T-helper 9 cell (primary cell): ENCODE measurements around the gene ULK1.
"Not testable (repeated sequence)": the region's sequence is repeated elsewhere in the genome, so short reads cannot be mapped to it uniquely, and the experiment has no call there.

ENCODE experiments used
- DNase-seq: peaks from one replicate; pipeline ENCODE4 v3.0.0-alpha.2; 2020

Gene ULK1

DNA sequence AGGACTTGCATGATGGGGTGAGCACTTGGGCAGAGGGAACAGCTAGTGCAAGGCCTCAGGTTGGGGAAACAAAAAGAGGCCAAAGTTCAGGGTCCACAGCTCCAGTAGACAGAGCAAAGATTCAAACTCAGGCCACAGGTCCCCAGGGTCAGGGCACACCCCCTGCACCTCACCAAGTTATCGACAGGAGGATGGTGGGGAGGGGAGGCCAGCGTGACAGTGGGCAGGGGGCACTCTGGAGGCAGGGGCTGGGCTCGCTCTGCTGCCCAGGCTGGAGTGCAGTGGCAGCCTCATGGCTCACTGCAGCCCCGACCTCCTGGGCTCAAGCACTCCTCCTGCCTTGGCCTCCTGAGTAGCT, 32.4 kb upstream of the ULK1 start:
- DNase-seq, result no peak

- no peak for DNase-seq
Observed at GRCh38 chr12:131862600-131862993, 31.8 kb upstream of the ULK1 start.

GRCh38 chr12:131862994-131863710, 31.3 kb upstream of the ULK1 start:
- no peak for DNase-seq

DNA sequence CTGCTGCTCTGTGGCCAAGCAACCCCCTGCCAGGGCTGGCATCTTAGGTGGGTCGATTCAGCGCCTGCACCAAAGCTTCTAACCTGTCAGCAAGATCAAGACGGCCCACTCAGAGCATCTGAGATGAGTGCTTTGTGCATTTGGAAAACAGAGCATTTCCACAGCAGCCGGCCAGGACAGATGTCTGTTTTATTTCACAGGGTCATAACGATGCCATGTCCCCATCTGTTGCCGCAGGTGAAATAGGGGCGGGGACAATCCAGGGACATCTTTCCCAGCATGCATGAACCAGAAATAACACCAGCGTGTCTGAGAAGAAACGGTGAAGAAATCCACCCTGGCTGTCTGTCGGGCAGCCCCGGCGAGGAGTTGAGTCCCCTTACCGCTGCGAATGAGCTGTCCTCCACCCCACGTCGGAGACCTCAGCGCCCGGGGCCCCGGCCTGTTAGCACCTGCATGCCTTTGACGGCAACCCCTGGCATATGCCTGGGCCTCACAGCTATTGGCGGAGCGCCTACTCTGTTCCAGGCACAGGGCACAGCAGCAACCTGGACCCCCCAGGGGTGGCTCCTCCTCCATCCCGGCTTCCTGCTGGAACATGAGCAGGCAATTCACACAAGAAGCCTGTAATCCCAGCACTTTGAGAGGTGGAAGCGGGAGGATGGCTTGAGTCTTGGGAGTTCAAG, 30.6 kb upstream of the ULK1 start:
- DNase-seq, result no peak

- DNase-seq, result no peak
Observed at GRCh38 chr12:131864469-131864868, 30.0 kb upstream of the ULK1 start.

- DNase-seq, result no peak
Observed at GRCh38 chr12:131865180-131865875, 29.1 kb upstream of the ULK1 start.

GRCh38 chr12:131867471-131867870, 27.0 kb upstream of the ULK1 start:
- DNase-seq, result no peak

GRCh38 chr12:131867891-131868675, 26.3 kb upstream of the ULK1 start:
- no peak for DNase-seq

DNA sequence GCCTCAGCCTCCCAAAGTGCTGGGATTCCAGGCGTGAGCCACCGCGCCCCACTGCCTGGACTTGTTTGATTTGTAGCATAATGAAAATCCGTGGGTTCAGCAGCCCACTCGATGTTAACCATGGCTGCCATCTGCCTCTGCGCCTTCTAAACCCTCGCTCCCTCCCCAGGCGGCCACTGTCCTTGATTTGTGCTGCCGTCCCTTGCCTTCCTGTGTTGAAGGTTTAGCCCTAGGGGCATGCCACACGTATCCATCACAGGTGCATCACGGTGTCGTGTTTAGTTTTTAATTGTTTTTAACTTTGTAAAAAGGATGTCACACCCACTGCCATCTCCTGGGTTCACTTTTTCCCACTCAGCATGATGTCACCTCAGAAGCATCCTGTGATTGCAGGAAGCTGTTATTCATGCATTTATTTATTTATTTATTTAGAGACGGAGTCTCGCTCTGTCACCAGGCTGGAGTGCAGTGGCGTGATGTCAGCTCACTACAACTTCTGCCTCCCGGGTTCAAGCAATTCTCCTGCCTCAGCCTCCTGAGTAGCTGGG, 24.5 kb upstream of the ULK1 start:
- no peak for DNase-seq

DNA sequence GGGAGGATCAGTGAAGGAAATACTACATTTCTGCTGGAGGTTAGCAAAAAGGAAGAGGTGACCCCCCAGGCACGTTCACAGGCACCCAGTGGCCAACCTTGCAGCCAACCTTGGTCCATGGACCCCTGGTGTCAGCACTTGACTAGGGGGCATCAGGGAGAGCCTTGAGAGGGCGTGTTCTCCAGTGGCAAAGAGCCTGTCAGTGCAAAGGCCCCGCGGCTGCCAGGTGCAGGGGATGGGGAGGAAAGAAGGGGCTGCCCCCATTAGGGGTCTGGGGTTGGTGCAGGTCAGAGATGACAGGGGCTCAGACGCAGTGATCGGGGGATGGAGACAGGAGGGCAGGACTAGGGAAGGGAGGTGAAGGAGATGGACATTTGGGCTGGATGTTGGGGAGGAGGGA, 22.7 kb upstream of the ULK1 start:
- no peak for DNase-seq

DNA sequence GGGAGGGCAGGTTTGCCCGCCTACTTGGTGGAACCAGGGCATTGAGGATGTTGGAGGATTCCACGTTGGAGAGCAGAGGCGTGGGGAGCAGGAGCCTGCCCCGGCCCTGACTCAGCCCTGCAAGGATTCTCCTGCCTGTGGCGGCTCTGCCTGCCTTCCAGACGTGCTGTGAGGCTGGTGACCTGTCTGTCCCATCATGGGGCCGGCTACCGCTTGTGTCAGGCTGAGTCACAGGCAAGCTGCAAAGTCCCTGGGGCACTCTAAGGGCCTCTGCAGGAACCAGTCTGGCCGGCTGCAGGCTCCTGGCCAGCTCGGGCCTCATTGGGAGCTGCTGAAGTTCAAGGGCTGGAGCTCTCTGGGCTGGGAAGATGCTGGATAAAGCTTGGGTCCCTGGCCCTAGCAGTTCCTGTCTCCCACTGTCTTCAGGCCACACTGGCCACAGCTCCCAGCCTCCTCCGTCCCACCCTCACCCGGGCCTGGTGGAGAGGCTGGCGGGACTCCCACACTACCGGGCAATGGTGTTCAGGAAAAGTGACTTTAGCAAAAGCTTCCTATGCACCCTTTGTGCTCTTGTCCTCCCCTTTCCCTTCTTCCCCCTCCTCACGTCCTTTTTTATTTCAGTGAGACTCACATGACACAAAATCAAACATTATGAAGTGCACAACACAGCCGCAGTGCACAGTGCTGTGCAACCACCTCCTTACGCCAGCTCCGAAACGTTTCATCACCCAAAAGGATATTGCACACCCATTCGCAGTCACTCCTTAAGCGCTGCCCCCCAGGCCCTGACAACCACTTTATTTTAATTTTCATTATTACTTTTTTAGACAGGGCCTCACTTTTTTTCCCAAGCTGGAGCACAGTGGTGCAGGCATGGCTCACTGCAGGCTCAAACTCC, 22.0 kb upstream of the ULK1 start:
- DNase-seq, result no peak

DNA sequence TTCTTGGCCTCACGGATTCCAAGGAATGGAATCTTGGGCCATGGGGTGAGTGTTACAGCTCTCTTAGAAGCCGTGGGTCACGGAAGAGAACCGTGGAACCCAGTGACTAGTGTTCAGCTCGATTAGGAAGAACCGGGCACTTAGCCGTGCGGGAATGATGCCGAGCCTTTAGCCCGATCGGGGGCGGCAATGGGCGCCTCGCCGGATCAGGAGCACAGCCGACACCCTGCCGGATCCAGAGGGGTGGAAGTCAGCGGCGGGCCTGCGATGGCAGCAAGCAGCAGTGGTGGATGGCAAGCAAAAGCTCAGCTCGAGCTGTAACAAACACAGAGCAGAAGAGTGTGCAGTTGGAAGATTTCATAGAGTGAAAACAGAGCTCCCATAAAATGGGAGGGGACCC, 21.1 kb upstream of the ULK1 start:
- no peak for DNase-seq

GRCh38 chr12:131874972-131875371, 19.4 kb upstream of the ULK1 start:
- DNase-seq, result not testable (repeated sequence)

DNA sequence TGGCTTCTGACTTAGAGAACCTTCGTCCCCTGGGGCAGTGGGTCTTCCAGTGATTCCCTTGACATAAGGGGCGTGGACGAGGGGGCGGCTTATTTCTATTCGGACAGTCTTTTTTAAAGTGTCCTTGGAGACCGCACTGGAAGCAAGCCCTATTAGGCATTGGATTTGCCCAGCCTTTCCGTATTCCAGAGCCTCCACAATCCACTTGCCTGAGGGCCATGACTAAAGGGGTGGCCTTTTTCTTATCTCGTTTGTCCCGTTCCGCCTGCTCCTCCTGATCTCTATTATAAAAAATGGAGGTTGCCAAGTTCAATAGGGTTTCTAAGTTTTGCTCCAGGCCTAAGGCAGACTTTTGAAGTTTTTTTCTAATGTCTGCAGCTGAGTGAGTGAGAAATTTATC, 17.2 kb upstream of the ULK1 start:
- not testable (repeated sequence) for DNase-seq

DNA sequence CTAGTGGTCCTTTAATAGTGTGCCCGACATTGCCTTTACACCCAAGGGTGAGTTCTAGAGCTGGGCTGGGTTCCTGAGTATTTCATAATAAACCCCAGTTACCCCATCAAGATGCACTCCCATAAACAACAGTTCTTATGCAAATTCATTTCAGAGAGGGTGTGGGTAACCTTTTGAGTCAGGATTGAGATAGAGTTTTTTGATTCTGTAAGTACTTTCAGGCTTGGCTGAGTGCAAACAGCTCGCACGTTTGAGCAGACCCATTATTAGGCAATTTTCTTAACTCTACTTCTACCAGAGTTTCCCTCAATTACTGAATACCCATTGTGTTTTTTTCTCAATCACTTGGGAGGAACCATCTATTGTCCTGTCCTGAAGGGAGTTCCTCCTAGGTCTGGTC, 16.0 kb upstream of the ULK1 start:
- DNase-seq, result not testable (repeated sequence)

DNA sequence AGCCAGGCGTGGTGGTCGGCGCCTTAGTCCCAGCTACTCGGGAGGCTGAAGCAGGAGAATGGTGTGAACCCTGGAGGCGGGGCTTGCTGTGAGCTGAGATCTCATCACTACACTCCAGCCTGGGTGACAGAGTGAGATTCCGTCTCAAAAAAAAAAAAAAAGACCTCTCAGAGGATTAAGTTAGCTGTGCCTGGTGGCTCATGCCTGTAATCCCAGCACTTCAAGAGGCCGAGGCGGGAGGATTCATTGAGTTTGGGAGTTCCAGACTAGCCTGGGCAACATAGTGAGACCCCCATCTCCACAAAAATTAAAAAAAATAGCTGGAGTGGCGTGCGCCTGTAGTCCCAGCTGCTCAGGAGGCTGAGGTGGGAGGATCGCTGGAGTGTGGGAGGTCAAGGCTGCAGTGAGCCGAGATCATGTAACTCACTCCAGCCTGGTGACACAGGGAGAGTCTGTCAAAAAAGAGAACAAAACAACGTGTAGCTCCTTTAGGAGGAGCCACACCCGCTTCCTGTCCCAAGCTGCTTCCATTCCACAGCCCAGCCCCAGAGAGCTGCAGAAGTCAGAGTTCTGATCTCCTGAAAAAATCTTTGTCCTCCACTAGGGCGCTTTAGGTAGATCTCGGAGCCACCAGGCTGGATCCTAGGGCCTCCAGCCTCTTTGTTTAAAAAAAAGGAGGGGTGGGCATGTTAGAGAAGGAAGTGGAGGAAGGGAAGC, 11.5 kb upstream of the ULK1 start:
- no peak for DNase-seq

- no peak for DNase-seq
Observed at GRCh38 chr12:131883521-131883900, 10.9 kb upstream of the ULK1 start.

- DNase-seq, result not testable (repeated sequence)
Observed at GRCh38 chr12:131885076-131885475, 9.3 kb upstream of the ULK1 start.

DNA sequence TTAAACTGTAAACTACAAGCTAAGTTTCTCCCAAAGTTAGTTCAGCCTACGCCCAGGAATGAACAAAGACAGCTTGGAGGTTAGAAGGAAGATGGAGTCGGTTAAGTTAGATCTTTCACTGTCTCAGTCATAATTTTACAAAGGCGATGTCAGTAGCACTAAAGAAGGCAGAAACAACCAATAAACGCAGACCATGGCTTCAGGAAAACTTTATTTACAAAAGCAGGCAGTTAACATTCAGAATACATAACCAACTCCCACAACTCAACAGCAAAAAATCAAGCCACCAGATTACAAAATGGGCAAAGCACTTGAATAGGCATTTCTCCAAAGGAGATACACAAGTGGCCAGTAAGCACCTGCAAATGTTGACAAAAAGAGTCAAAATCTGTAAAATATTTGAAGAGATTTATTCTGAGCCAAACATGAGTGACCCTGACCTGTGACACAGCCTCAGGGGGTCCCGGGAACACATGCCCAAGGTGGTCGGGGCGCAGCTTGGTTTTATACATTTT, 8.8 kb upstream of the ULK1 start:
- no peak for DNase-seq

GRCh38 chr12:131891722-131892121, 2.7 kb upstream of the ULK1 start:
- not testable (repeated sequence) for DNase-seq
